DOHH2 (cell line): Measurements from ENCODE around the gene TRIM45.
A peak's percentile ranks its signal among the peaks of the same experiment; 100 is the strongest.

Experiments
- H3F3A ChIP-seq: fragments of 200-600 bp; sonication (generic), shearing (Covaris generic); 2 replicates; pipeline ENCODE4 v1.6.0; 2016; ENCODE audit warnings: antibody characterized with exemption, mild to moderate bottlenecking; ENCODE audit not compliant: control insufficient read depth, insufficient read depth
- H3K27ac ChIP-seq: fragments of 200-600 bp; sonication (generic); 2 replicates; pipeline ENCODE4 v1.5.1; 2014; ENCODE audit warnings: low read depth, mild to moderate bottlenecking, low read length, moderate library complexity
- H3K27me3 ChIP-seq: fragments of 200-600 bp; sonication (generic); 2 replicates; pipeline ENCODE4 v1.6.1; 2014; ENCODE audit warnings: mild to moderate bottlenecking, low read length, mixed read lengths; ENCODE audit not compliant: control insufficient read depth
- H3K36me3 ChIP-seq: fragments of 200-600 bp; sonication (generic); 2 replicates; pipeline ENCODE4 v1.6.1; 2014; ENCODE audit warnings: mild to moderate bottlenecking, low read length, moderate library complexity, mixed read lengths; ENCODE audit not compliant: control insufficient read depth
- H3K4me1 ChIP-seq: fragments of 200-600 bp; sonication (generic); 2 replicates; pipeline ENCODE4 v1.6.1; 2014; ENCODE audit warnings: mild to moderate bottlenecking, low read length, mixed read lengths; ENCODE audit not compliant: control insufficient read depth
- H3K4me2 ChIP-seq: fragments of 200-600 bp; sonication (generic); 2 replicates; pipeline ENCODE4 v1.6.0; 2014; ENCODE audit warnings: mild to moderate bottlenecking, low read length, moderate library complexity
- H3K4me3 ChIP-seq: fragments of 200-600 bp; sonication (generic); 2 replicates; pipeline ENCODE4 v1.5.1; 2014; ENCODE audit warnings: mild to moderate bottlenecking, low read length, mixed read lengths
- H3K79me2 ChIP-seq: fragments of 200-600 bp; sonication (generic); 2 replicates; pipeline ENCODE4 v1.6.1; 2014; ENCODE audit warnings: mild to moderate bottlenecking, low read length, mixed read lengths; ENCODE audit not compliant: control insufficient read depth
- H3K9me2 ChIP-seq: fragments of 200-600 bp; sonication (generic); replicated peaks from 2 replicates; pipeline ENCODE4 v1.6.1; 2014; ENCODE audit warnings: mild to moderate bottlenecking, low read length, mixed read lengths; ENCODE audit not compliant: control insufficient read depth
- H3K9me3 ChIP-seq: fragments of 200-600 bp; sonication (generic); 2 replicates; pipeline ENCODE4 v1.6.1; 2014; ENCODE audit warnings: antibody characterized with exemption, low read length, mixed read lengths; ENCODE audit not compliant: control insufficient read depth, insufficient read depth
- H4K20me1 ChIP-seq: fragments of 200-600 bp; sonication (generic); 2 replicates; pipeline ENCODE4 v1.6.0; 2014; ENCODE audit warnings: low read depth, mild to moderate bottlenecking, antibody characterized with exemption, low read length, moderate library complexity; ENCODE audit not compliant: control insufficient read depth, insufficient read depth
- EZH2phosphoT487 ChIP-seq: fragments of 200-600 bp; sonication (generic); IDR thresholded peaks from 2 replicates; pipeline ENCODE4 v1.6.1; 2017; ENCODE audit warnings: borderline replicate concordance, mild to moderate bottlenecking, antibody characterized with exemption, low read length, moderate library complexity, mixed read lengths
- TF ChIP-seq, protein P1 (sequence below): fragments of 200-600 bp; sonication (generic); IDR thresholded peaks from one replicate; pipeline ENCODE4 v1.5.1; 2014; ENCODE audit warnings: antibody characterized with exemption, mild to moderate bottlenecking, low read depth, low read length; ENCODE audit not compliant: poor library complexity, severe bottlenecking

Gene TRIM45, protein sequence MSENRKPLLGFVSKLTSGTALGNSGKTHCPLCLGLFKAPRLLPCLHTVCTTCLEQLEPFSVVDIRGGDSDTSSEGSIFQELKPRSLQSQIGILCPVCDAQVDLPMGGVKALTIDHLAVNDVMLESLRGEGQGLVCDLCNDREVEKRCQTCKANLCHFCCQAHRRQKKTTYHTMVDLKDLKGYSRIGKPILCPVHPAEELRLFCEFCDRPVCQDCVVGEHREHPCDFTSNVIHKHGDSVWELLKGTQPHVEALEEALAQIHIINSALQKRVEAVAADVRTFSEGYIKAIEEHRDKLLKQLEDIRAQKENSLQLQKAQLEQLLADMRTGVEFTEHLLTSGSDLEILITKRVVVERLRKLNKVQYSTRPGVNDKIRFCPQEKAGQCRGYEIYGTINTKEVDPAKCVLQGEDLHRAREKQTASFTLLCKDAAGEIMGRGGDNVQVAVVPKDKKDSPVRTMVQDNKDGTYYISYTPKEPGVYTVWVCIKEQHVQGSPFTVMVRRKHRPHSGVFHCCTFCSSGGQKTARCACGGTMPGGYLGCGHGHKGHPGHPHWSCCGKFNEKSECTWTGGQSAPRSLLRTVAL

DNA sequence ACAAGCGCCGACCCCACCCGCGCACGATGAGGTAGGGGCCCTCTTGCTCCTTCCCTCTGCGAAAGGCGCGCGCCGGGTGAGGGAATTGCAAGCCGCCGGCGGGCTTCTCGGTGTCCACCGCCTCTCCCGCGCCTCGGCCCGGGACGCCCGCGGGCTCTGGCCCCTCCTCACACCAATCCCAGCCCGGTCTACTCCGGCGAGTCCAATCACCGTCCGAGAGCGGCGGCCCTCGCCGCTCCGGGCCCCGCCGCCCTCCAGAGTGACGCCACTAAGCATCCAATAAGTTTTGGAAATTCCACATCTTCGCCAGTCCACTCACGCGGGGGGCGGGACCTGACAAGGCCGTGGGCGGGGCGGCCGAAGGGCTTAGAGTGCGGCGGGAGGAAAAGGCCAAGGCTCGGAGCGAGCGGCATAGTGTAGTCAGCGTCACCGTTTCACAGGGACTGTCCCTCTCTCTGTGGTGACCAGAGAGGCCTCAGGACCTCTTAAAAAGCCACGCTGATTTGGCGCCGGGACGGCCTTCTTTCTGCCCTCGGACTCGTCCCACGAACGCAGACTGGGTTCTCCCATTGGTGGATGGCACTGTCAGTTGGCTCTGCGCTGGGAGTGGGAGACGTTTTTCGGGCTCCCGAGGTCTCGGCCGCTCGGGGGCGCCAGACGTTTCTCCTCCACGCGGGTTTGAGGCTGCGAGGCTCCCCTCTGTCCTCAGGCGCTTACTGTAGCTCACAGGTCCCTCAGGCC lies at the start of gene TRIM45:
Gene TRIM45, minus strand, starts transcription at position 161 of the 741 bp plus-strand sequence. CDS start 548 bp downstream, outside the sequence.
- H3K9me3 ChIP-seq: no peaks in the 10 kb centered on the region
- H3K79me2 ChIP-seq: no peaks in the 10 kb centered on the region
- peak within 1 kb of the TSS; percentile 82 for H3K4me2 ChIP-seq
- peak within 1 kb of the TSS; percentile 80 for H3K4me3 ChIP-seq
- no peaks in the 10 kb centered on the region for H3K36me3 ChIP-seq
- peaks cover 22% of the 10 kb centered on the region for H3K27me3 ChIP-seq
- no peak for TF ChIP-seq EZH2phosphoT487
- TF ChIP-seq, protein P1, sequence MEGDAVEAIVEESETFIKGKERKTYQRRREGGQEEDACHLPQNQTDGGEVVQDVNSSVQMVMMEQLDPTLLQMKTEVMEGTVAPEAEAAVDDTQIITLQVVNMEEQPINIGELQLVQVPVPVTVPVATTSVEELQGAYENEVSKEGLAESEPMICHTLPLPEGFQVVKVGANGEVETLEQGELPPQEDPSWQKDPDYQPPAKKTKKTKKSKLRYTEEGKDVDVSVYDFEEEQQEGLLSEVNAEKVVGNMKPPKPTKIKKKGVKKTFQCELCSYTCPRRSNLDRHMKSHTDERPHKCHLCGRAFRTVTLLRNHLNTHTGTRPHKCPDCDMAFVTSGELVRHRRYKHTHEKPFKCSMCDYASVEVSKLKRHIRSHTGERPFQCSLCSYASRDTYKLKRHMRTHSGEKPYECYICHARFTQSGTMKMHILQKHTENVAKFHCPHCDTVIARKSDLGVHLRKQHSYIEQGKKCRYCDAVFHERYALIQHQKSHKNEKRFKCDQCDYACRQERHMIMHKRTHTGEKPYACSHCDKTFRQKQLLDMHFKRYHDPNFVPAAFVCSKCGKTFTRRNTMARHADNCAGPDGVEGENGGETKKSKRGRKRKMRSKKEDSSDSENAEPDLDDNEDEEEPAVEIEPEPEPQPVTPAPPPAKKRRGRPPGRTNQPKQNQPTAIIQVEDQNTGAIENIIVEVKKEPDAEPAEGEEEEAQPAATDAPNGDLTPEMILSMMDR: peak; percentile 75
- H3K4me1 ChIP-seq: peaks cover 12% of the 10 kb centered on the region; the same call in 1 of the 2 replicates
- H3K9me2 ChIP-seq: no peaks in the 10 kb centered on the region
- H3F3A ChIP-seq: no peaks in the 10 kb centered on the region
- no peaks in the 10 kb centered on the region for H4K20me1 ChIP-seq
- no peak within 1 kb of the TSS for H3K27ac ChIP-seq

DNA sequence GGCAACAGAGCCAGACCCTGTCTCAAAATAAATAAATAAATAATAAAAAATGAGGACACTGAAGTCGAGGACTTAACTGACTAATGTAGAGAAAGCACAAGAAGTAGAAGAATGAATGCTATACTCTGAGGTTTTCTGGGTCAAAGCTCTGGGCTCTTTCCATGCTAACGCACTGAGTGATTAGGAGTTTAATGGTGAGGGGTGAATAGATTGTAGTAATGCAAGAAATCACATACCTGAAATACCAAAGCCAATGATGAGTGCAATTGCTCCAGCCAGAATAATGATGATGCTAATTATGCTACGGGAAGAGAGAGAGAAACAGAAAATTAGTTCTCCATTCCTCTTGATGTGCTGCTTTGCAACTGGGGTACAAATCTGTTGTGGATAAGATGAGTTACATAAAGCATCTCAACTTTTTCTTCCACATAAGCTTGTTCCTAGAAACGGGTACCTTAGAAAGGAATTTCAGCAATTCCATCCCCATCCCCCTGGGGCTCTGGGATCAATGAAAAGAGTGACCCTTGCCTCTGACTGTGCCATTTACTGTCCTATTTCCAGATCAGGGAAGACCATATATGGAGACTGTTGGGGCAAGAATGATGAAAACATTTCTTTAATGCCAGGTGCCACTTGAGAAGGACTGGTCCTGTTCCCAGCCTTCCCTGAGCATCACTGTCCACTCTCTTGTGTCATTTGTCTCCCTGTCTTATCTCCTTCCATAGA lies 48.5 kb upstream of the TRIM45 start:
- Histone ChIP-seq H3K9me3 (no peaks in the 10 kb centered on the region), H3K4me1 (no peaks in the 10 kb centered on the region), H3K27ac (no peak overlapping the region), H3K4me3 (no peak overlapping the region), H3K27me3 (no peaks in the 10 kb centered on the region), H3K79me2 (no peaks in the 10 kb centered on the region), H4K20me1 (no peaks in the 10 kb centered on the region), H3K9me2 (no peaks in the 10 kb centered on the region), H3F3A (no peaks in the 10 kb centered on the region), H3K36me3 (no peaks in the 10 kb centered on the region), H3K4me2 (no peak overlapping the region)
- TF ChIP-seq, protein P1: no peak
- no peak for TF ChIP-seq EZH2phosphoT487

DNA sequence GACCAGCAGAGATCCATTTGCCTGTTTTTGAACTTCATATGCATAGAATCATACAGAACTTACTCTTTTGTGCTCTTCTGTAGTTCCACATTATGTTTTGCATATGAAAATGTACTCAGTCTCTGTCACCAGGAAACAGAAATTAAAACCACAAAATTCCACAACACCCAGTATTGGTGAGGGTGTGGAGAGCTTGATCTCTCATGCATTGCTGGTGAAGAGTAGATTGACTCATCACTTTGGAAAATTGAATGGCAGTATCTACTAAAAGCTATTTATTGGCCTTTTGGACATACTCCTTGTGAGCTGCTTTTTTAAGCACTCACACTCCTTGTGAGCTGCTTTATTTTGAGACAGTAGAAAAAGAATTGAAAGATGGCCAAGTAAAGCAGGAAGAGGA lies 45.9 kb upstream of the TRIM45 start:
- H3K4me3 ChIP-seq: no peak overlapping the region

More for the DNA sequence above, 45.9 kb upstream of the TRIM45 start:
- Histone ChIP-seq H3K27ac (no peak overlapping the region), H3K27me3 (no peaks in the 10 kb centered on the region), H3K4me2 (no peak overlapping the region), H3K9me2 (no peaks in the 10 kb centered on the region), H3K79me2 (no peaks in the 10 kb centered on the region), H3K4me1 (no peaks in the 10 kb centered on the region), H3K36me3 (no peaks in the 10 kb centered on the region), H3F3A (no peaks in the 10 kb centered on the region), H3K9me3 (no peaks in the 10 kb centered on the region), H4K20me1 (no peaks in the 10 kb centered on the region)
- TF ChIP-seq, protein P1: no peak
- TF ChIP-seq EZH2phosphoT487: no peak
